Measurements from ENCODE around the gene CHRNG.

The CHRNG gene

DNA sequence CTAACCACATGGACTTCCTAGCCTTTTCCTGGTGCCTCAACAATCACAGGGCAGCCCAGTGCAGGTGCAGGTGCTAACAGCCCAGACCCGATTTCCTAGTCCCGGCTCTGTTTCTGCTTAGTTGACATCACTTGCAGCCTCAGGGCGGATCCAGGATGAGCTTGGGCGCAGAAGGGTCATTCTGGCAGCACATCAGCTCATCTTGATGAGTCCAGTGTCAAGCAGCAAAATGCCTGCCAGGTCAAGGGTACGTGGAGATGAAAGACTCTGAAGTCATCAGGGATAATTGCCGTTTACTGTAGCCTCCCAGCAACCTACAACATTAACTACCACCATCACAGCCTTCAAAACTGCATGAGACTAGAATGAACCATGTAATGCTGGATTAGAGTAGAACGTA is 54.5 kb downstream of the CHRNG start:
- H3K27me3 ChIP-seq (ENCODE audit: insufficient read depth, low read length, poor library complexity, severe bottlenecking) = no peaks in the 10 kb centered on the region
- H3K4me3 ChIP-seq (ENCODE audit: low read length, poor library complexity, severe bottlenecking) = no peak overlapping the region
- no peak overlapping the region for H3K4me2 ChIP-seq (ENCODE audit: low read depth, low read length, poor library complexity, severe bottlenecking)
- no peaks in the 10 kb centered on the region for H3K9me3 ChIP-seq (ENCODE audit: insufficient read depth, low read depth, low read length)
- H3K9ac ChIP-seq (ENCODE audit: low read depth, low read length, poor library complexity, severe bottlenecking) = no peak overlapping the region
- no peaks in the 10 kb centered on the region for H3F3A ChIP-seq (ENCODE audit: low read depth)
- no peaks in the 10 kb centered on the region for H4K20me1 ChIP-seq (ENCODE audit: insufficient read depth, low read length, poor library complexity, severe bottlenecking)
- peaks cover 5% of the 10 kb centered on the region for H3K4me1 ChIP-seq (ENCODE audit: insufficient read depth, low read length, poor library complexity, severe bottlenecking)
- H2AFZ ChIP-seq (ENCODE audit: low read length) = no peak overlapping the region
- TF ChIP-seq, protein P1, sequence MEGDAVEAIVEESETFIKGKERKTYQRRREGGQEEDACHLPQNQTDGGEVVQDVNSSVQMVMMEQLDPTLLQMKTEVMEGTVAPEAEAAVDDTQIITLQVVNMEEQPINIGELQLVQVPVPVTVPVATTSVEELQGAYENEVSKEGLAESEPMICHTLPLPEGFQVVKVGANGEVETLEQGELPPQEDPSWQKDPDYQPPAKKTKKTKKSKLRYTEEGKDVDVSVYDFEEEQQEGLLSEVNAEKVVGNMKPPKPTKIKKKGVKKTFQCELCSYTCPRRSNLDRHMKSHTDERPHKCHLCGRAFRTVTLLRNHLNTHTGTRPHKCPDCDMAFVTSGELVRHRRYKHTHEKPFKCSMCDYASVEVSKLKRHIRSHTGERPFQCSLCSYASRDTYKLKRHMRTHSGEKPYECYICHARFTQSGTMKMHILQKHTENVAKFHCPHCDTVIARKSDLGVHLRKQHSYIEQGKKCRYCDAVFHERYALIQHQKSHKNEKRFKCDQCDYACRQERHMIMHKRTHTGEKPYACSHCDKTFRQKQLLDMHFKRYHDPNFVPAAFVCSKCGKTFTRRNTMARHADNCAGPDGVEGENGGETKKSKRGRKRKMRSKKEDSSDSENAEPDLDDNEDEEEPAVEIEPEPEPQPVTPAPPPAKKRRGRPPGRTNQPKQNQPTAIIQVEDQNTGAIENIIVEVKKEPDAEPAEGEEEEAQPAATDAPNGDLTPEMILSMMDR (conservative IDR thresholded peaks at IDR 0.05; ENCODE audit: low read length) = no peak
- no peak for TF ChIP-seq EZH2phosphoT487 (IDR thresholded peaks at IDR 0.05; ENCODE audit: borderline replicate concordance)
- no peaks in the 10 kb centered on the region for H3K79me2 ChIP-seq (ENCODE audit: insufficient read depth, low read length)
- H3K36me3 ChIP-seq (ENCODE audit: insufficient read depth, low read length) = no peaks in the 10 kb centered on the region
- no peaks in the 10 kb centered on the region for H3K9me2 ChIP-seq (replicated peaks; ENCODE audit: low read depth, low read length)

Data from Loucy (cell line).